Neural cell (in vitro differentiated cells): ENCODE data around the gene RNF223. TPM values are rescaled to one million over a fixed set of nuclear protein-coding genes. Genes with fewer than 3 reads are reported as not detected.
"Not testable (repeated sequence)": the region's sequence is repeated elsewhere in the genome, so short reads cannot be mapped to it uniquely, and the experiment has no call there.

Experiments
- H2AFZ ChIP-seq: fragments of 200-600, 300-800 bp; sonication (generic), shearing (Covaris generic); 2 replicates; pipeline ENCODE4 v1.6.0; 2014; ENCODE audit warnings: low read depth, mild to moderate bottlenecking, antibody characterized with exemption, low read length, moderate library complexity
- H3F3A ChIP-seq: fragments of 200-600 bp; shearing (Covaris generic); 2 replicates; pipeline ENCODE4 v1.6.1; 2016; ENCODE audit warnings: mild to moderate bottlenecking, moderate library complexity, mixed read lengths, antibody characterized with exemption, low read length; ENCODE audit not compliant: insufficient read depth, poor library complexity, severe bottlenecking
- H3K27ac ChIP-seq: fragments of 200-600, 300-800 bp; sonication (generic), shearing (Covaris generic); 2 replicates; pipeline ENCODE4 v1.5.1; 2014; ENCODE audit warnings: mild to moderate bottlenecking, low read length, moderate library complexity
- H3K27me3 ChIP-seq: fragments of 300-800, 200-600 bp; sonication (generic), shearing (Covaris generic); 2 replicates; pipeline ENCODE4 v1.6.0; 2014; ENCODE audit warnings: mild to moderate bottlenecking, low read depth, low read length, moderate library complexity; ENCODE audit not compliant: insufficient read depth
- H3K36me3 ChIP-seq: fragments of 300-800, 200-600 bp; sonication (generic), shearing (Covaris generic); 2 replicates; pipeline ENCODE4 v1.5.1; 2014; ENCODE audit warnings: mild to moderate bottlenecking, antibody characterized with exemption, low read length, moderate library complexity; ENCODE audit not compliant: insufficient read depth
- H3K4me2 ChIP-seq: fragments of 300-800, 200-600 bp; sonication (generic), shearing (Covaris generic); 2 replicates; pipeline ENCODE4 v1.6.0; 2014; ENCODE audit warnings: mild to moderate bottlenecking, low read length
- H3K4me3 ChIP-seq: fragments of 300-800, 200-600 bp; sonication (generic), shearing (Covaris generic); 2 replicates; pipeline ENCODE4 v1.5.1; 2014; ENCODE audit warnings: mild to moderate bottlenecking, low read length, moderate library complexity
- H3K79me2 ChIP-seq: fragments of 200-600 bp; shearing (Covaris generic); replicated peaks from 2 replicates; pipeline ENCODE4 v1.6.0; 2014; ENCODE audit warnings: mild to moderate bottlenecking, low read length, moderate library complexity; ENCODE audit not compliant: insufficient read depth
- H3K9ac ChIP-seq: fragments of 300-800, 200-600 bp; sonication (generic), shearing (Covaris generic); 2 replicates; pipeline ENCODE4 v1.6.1; 2016; ENCODE audit warnings: mild to moderate bottlenecking, low read length, mixed read lengths
- H3K9me2 ChIP-seq: fragments of 200-600 bp; shearing (Covaris generic); 2 replicates; pipeline ENCODE4 v1.6.1; 2016; ENCODE audit warnings: mild to moderate bottlenecking, low read length, mixed read lengths; ENCODE audit not compliant: insufficient read depth
- H3K9me3 ChIP-seq: fragments of 200-600, 300-800 bp; sonication (generic), shearing (Covaris generic); 2 replicates; pipeline ENCODE4 v1.6.1; 2016; ENCODE audit warnings: mild to moderate bottlenecking, mixed run types, low read length, moderate library complexity, mixed read lengths
- H4K20me1 ChIP-seq: fragments of 200-600 bp; shearing (Covaris generic); 2 replicates; pipeline ENCODE4 v1.6.1; 2016; ENCODE audit warnings: mild to moderate bottlenecking, mixed run types; ENCODE audit not compliant: insufficient read depth
- EP300 ChIP-seq: fragments of 450-650 bp; conservative IDR thresholded peaks from 2 replicates; pipeline ENCODE4 v1.6.1; 2014; ENCODE audit warnings: antibody characterized with exemption, mild to moderate bottlenecking, moderate library complexity; ENCODE audit not compliant: poor library complexity, severe bottlenecking
- EZH2 ChIP-seq: fragments of 200-600, 300-800 bp; shearing (Covaris generic), sonication (generic); IDR thresholded peaks from 2 replicates; pipeline ENCODE4 v1.6.1; 2014; ENCODE audit warnings: antibody characterized with exemption, low read length, borderline replicate concordance, mild to moderate bottlenecking; ENCODE audit not compliant: insufficient read depth, poor library complexity, severe bottlenecking
- MXI1 ChIP-seq: fragments of 450-650 bp; conservative IDR thresholded peaks from 2 replicates; pipeline ENCODE4 v1.6.1; 2014; ENCODE audit warnings: antibody characterized with exemption, mild to moderate bottlenecking; ENCODE audit not compliant: poor library complexity, severe bottlenecking
- POLR2AphosphoS5 ChIP-seq: IDR thresholded peaks from 2 replicates; pipeline ENCODE4 v1.6.1; 2012
- RAD21 ChIP-seq: fragments of 450-650 bp; conservative IDR thresholded peaks from 2 replicates; pipeline ENCODE4 v1.6.1; 2014; ENCODE audit warnings: antibody characterized with exemption, mild to moderate bottlenecking, moderate library complexity
- SMC3 ChIP-seq: fragments of 450-650 bp; conservative IDR thresholded peaks from 2 replicates; pipeline ENCODE4 v1.6.1; 2014; ENCODE audit warnings: antibody characterized with exemption, mild to moderate bottlenecking, moderate library complexity; ENCODE audit not compliant: poor library complexity
- TAF1 ChIP-seq: IDR thresholded peaks from 2 replicates; pipeline ENCODE4 v1.6.1; 2012; ENCODE audit warnings: low read depth
- polyA plus RNA-seq: library from polyadenylated mRNA; depleted of rRNA; stranded (reverse); fragments of >200 nt; gene quantifications from 2 replicates; pipeline ENCODE4 v1.2.3, GENCODE V29; 2014
- TF ChIP-seq, protein P1 (sequence below): fragments of 450-650 bp; IDR thresholded peaks from 2 replicates; pipeline ENCODE4 v1.5.1; 2014; ENCODE audit warnings: antibody characterized with exemption, mild to moderate bottlenecking, moderate library complexity; ENCODE audit not compliant: poor library complexity, severe bottlenecking
- TF ChIP-seq, protein P2 (sequence below): IDR thresholded peaks from 2 replicates; pipeline ENCODE4 v1.6.1; 2012; ENCODE audit warnings: borderline replicate concordance

The RNF223 gene
- polyA plus RNA-seq, 1 donor from 2014 or later = not detected

DNA sequence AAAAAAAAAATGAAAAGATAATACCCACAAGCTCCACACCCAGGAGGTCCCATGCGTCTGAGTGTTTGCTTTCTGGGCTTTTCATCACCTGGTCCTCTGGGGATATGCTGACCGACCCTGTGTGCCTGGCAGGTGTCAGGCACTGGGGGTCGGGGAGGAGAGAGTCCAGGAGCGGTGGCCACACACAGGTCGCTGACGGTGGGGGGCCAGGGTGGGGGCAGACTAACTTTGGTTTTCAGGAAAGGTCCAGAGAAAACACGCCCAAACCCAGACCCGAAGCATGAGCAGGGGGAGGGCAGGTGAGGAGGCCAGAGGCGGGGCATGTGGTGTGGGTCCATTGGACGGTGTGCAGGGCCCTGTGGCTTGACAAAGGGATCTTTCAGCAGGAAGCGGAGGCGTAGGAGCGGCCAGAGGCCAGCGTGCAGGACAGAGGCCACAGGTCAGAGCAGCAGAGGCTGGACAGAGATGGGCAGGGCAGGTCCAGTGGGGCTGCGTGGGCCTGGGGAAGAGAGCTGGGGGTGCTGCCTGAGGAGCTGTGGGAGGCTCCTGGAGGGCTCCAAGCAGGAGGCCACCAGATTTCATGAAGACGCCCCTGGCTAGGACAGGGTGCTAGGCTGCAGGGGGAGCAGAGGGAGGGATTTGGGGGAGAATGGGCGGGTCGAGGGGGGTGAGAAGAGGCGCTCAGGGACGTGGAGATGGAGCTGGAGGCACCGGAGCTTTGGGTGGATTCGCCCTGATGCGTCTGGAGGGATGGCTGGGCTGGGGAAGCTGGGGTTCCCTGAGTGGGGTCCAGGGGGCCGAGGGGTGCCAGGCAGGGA is 15.8 kb downstream of the RNF223 start:
- no peaks in the 10 kb centered on the region for H3K9me2 ChIP-seq
- no peaks in the 10 kb centered on the region for H4K20me1 ChIP-seq
- H3K9me3 ChIP-seq = no peaks in the 10 kb centered on the region
- no peaks in the 10 kb centered on the region for H3K36me3 ChIP-seq
- H3K4me3 ChIP-seq = peak overlapping the region; percentile 63
- H3K27ac ChIP-seq = no peak overlapping the region
- H3K9ac ChIP-seq = no peak overlapping the region
- no peaks in the 10 kb centered on the region for H3K79me2 ChIP-seq
- no peaks in the 10 kb centered on the region for H3F3A ChIP-seq
- no peak overlapping the region for H3K4me2 ChIP-seq
- peaks cover 23% of the 10 kb centered on the region for H3K27me3 ChIP-seq
- H2AFZ ChIP-seq = no peak overlapping the region
- TF ChIP-seq, protein P1, sequence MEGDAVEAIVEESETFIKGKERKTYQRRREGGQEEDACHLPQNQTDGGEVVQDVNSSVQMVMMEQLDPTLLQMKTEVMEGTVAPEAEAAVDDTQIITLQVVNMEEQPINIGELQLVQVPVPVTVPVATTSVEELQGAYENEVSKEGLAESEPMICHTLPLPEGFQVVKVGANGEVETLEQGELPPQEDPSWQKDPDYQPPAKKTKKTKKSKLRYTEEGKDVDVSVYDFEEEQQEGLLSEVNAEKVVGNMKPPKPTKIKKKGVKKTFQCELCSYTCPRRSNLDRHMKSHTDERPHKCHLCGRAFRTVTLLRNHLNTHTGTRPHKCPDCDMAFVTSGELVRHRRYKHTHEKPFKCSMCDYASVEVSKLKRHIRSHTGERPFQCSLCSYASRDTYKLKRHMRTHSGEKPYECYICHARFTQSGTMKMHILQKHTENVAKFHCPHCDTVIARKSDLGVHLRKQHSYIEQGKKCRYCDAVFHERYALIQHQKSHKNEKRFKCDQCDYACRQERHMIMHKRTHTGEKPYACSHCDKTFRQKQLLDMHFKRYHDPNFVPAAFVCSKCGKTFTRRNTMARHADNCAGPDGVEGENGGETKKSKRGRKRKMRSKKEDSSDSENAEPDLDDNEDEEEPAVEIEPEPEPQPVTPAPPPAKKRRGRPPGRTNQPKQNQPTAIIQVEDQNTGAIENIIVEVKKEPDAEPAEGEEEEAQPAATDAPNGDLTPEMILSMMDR = no peak
- TF ChIP-seq, protein P2, sequence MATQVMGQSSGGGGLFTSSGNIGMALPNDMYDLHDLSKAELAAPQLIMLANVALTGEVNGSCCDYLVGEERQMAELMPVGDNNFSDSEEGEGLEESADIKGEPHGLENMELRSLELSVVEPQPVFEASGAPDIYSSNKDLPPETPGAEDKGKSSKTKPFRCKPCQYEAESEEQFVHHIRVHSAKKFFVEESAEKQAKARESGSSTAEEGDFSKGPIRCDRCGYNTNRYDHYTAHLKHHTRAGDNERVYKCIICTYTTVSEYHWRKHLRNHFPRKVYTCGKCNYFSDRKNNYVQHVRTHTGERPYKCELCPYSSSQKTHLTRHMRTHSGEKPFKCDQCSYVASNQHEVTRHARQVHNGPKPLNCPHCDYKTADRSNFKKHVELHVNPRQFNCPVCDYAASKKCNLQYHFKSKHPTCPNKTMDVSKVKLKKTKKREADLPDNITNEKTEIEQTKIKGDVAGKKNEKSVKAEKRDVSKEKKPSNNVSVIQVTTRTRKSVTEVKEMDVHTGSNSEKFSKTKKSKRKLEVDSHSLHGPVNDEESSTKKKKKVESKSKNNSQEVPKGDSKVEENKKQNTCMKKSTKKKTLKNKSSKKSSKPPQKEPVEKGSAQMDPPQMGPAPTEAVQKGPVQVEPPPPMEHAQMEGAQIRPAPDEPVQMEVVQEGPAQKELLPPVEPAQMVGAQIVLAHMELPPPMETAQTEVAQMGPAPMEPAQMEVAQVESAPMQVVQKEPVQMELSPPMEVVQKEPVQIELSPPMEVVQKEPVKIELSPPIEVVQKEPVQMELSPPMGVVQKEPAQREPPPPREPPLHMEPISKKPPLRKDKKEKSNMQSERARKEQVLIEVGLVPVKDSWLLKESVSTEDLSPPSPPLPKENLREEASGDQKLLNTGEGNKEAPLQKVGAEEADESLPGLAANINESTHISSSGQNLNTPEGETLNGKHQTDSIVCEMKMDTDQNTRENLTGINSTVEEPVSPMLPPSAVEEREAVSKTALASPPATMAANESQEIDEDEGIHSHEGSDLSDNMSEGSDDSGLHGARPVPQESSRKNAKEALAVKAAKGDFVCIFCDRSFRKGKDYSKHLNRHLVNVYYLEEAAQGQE = no peak
- TF ChIP-seq RAD21 (no peak), EP300 (no peak), MXI1 (no peak), TAF1 (no peak), EZH2 (no peak), POLR2AphosphoS5 (no peak), SMC3 (no peak)

DNA sequence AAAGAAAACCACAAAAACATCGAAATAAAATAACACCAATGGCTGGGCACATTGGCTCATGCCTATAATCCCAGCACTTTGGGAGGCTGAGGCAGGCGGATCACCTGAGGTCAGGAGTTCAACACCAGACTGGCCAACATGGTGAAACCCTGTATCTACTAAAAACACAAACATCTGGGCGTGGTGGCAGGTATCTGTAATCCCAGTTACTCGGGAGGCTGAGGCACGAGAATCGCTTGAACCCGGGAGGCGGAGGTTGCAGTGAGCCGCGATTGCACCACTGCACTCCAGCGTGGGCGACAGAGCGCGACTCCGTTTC is 16.4 kb downstream of the RNF223 start:
- H3K79me2 ChIP-seq, H3K9ac ChIP-seq, H3F3A ChIP-seq, H3K27ac ChIP-seq, H2AFZ ChIP-seq, H3K4me3 ChIP-seq, H4K20me1 ChIP-seq, H3K9me2 ChIP-seq, H3K4me2 ChIP-seq, H3K36me3 ChIP-seq, H3K9me3 ChIP-seq: not testable (repeated sequence)
- peaks cover 23% of the 10 kb centered on the region for H3K27me3 ChIP-seq
